HEK293 (cell line): ENCODE data around the gene DCUN1D3.

Experiments
- CTCF ChIA-PET: fragments of 350-600 bp; formaldehyde crosslinking; extraction: SDS; loops from one replicate; lab custom pipeline; 2021; ENCODE audit warnings: antibody characterized with exemption; lab: Yijun Ruan, JAX
- POLR2A ChIA-PET: fragments of 300-600 bp; formaldehyde crosslinking; extraction: SDS; loops from one replicate; lab custom pipeline; 2020; ENCODE audit warnings: antibody characterized with exemption, inconsistent platforms; lab: Yijun Ruan, JAX
- H3K27ac ChIP-seq: fragments of 200-500 bp; sonication (Bioruptor generic); 2 replicates; pipeline ENCODE4 v1.5.1; 2014; ENCODE audit warnings: low read depth, low read length, control low read depth, inconsistent platforms; ENCODE audit errors: extremely low read depth
- H3K36me3 ChIP-seq, 2 experiments: fragments of 200-500 bp in 1 of 2; sonication (Bioruptor generic) in 1 of 2; 1 replicate in 1 of 2; 2 replicates in 1 of 2; pipeline ENCODE4 v1.5.1; 2014 to 2017; ENCODE audit warnings: inconsistent platforms in 2 of 2, low read length in 2 of 2; ENCODE audit not compliant: control insufficient read depth in 2 of 2, insufficient read depth in 1 of 2
- H3K4me1 ChIP-seq: fragments of 200-500 bp; sonication (Bioruptor generic); 2 replicates; pipeline ENCODE4 v1.5.1; 2014; ENCODE audit warnings: mild to moderate bottlenecking, low read length, inconsistent platforms; ENCODE audit not compliant: control insufficient read depth, insufficient read depth
- H3K4me3 ChIP-seq: 2 replicates; pipeline ENCODE4 v1.5.1; 2011; ENCODE audit warnings: low read depth, mild to moderate bottlenecking, control low read depth, low read length, moderate library complexity
- H3K9me3 ChIP-seq: fragments of 200-500 bp; sonication (Bioruptor generic); 2 replicates; pipeline ENCODE4 v1.5.1; 2014; ENCODE audit warnings: low read depth, low read length, inconsistent platforms; ENCODE audit not compliant: control insufficient read depth, insufficient read depth
- CTCF ChIP-seq: fragments of 450-650 bp; formaldehyde crosslinking; IDR thresholded peaks from 2 replicates; pipeline ENCODE4 v1.5.1; 2016; ENCODE audit warnings: missing biosample characterization, missing genetic modification characterization
- FEZF1 ChIP-seq: fragments of 450-650 bp; formaldehyde crosslinking; IDR thresholded peaks from 2 replicates; pipeline ENCODE4 v1.5.1; 2016; ENCODE audit warnings: missing biosample characterization, missing genetic modification characterization
- HOXD13 ChIP-seq: sonication (generic); formaldehyde crosslinking; IDR thresholded peaks from 2 replicates; pipeline ENCODE4 v1.8.0; 2022; ENCODE audit warnings: missing genetic modification reagents, borderline replicate concordance
- PRDM6 ChIP-seq: fragments of 450-650 bp; formaldehyde crosslinking; IDR thresholded peaks from 2 replicates; pipeline ENCODE4 v1.5.1; 2017; ENCODE audit warnings: missing biosample characterization, missing genetic modification characterization
- SP7 ChIP-seq: fragments of 450-650 bp; formaldehyde crosslinking; IDR thresholded peaks from 2 replicates; pipeline ENCODE4 v1.5.1; 2016; ENCODE audit warnings: missing biosample characterization, missing genetic modification characterization
- ZBTB21 ChIP-seq: fragments of 450-650 bp; formaldehyde crosslinking; IDR thresholded peaks from 2 replicates; pipeline ENCODE4 v1.5.1; 2017; ENCODE audit warnings: missing biosample characterization, missing genetic modification characterization
- ZBTB8A ChIP-seq: fragments of 450-650 bp; formaldehyde crosslinking; IDR thresholded peaks from 2 replicates; pipeline ENCODE4 v1.5.1; 2016; ENCODE audit warnings: missing biosample characterization, missing genetic modification characterization
- ZFP41 ChIP-seq: fragments of 450-650 bp; formaldehyde crosslinking; IDR thresholded peaks from 2 replicates; pipeline ENCODE4 v1.5.1; 2016; ENCODE audit warnings: missing biosample characterization, missing genetic modification characterization, borderline replicate concordance
- ZNF10 ChIP-seq: fragments of 450-650 bp; formaldehyde crosslinking; IDR thresholded peaks from 2 replicates; pipeline ENCODE4 v1.5.1; 2017; ENCODE audit warnings: missing biosample characterization, missing genetic modification characterization
- ZNF121 ChIP-seq: fragments of 450-650 bp; formaldehyde crosslinking; IDR thresholded peaks from 2 replicates; pipeline ENCODE4 v1.5.1; 2016; ENCODE audit warnings: missing biosample characterization, missing genetic modification characterization
- ZNF140 ChIP-seq: fragments of 450-650 bp; formaldehyde crosslinking; IDR thresholded peaks from 2 replicates; pipeline ENCODE4 v1.5.1; 2016; ENCODE audit warnings: missing biosample characterization, missing genetic modification characterization
- ZNF169 ChIP-seq: fragments of 450-650 bp; formaldehyde crosslinking; IDR thresholded peaks from 2 replicates; pipeline ENCODE4 v1.5.1; 2016; ENCODE audit warnings: missing biosample characterization, missing genetic modification characterization
- ZNF354C ChIP-seq: fragments of 450-650 bp; formaldehyde crosslinking; IDR thresholded peaks from 2 replicates; pipeline ENCODE4 v1.5.1; 2016; ENCODE audit warnings: missing biosample characterization, missing genetic modification characterization, low read depth, borderline replicate concordance
- ZNF510 ChIP-seq: fragments of 450-650 bp; formaldehyde crosslinking; IDR thresholded peaks from 2 replicates; pipeline ENCODE4 v1.5.1; 2018; ENCODE audit warnings: mild to moderate bottlenecking, missing genetic modification characterization, missing biosample characterization; ENCODE audit not compliant: insufficient replicate concordance
- ZNF626 ChIP-seq: fragments of 450-650 bp; sonication (Bioruptor Pico); formaldehyde crosslinking; IDR thresholded peaks from 2 replicates; pipeline ENCODE4 v1.5.1; 2018; ENCODE audit warnings: missing biosample characterization, missing genetic modification characterization, inconsistent platforms
- ZNF645 ChIP-seq: fragments of 450-650 bp; formaldehyde crosslinking; IDR thresholded peaks from 2 replicates; pipeline ENCODE4; 2016; ENCODE audit warnings: missing biosample characterization, missing genetic modification characterization
- ZNF654 ChIP-seq: fragments of 450-650 bp; formaldehyde crosslinking; IDR thresholded peaks from 2 replicates; pipeline ENCODE4 v1.5.1; 2016; ENCODE audit warnings: low read depth, missing biosample characterization, missing genetic modification characterization
- ZNF670 ChIP-seq: fragments of 450-650 bp; formaldehyde crosslinking; IDR thresholded peaks from 2 replicates; pipeline ENCODE4 v1.5.1; 2016; ENCODE audit warnings: missing biosample characterization, missing genetic modification characterization, low read depth
- ZNF701 ChIP-seq: fragments of 450-650 bp; formaldehyde crosslinking; IDR thresholded peaks from 2 replicates; pipeline ENCODE4 v1.5.1; 2016; ENCODE audit warnings: missing biosample characterization, missing genetic modification characterization
- ZNF768 ChIP-seq: fragments of 450-650 bp; formaldehyde crosslinking; IDR thresholded peaks from 2 replicates; pipeline ENCODE4 v1.5.1; 2018; ENCODE audit warnings: missing biosample characterization, mild to moderate bottlenecking, missing genetic modification characterization
- ZNF792 ChIP-seq: fragments of 450-650 bp; formaldehyde crosslinking; IDR thresholded peaks from 2 replicates; pipeline ENCODE4 v1.5.1; 2016; ENCODE audit warnings: missing biosample characterization, missing genetic modification characterization
- ZSCAN30 ChIP-seq: fragments of 450-650 bp; IDR thresholded peaks from 2 replicates; pipeline ENCODE4 v1.5.1; 2018; ENCODE audit warnings: missing biosample characterization, mild to moderate bottlenecking, missing genetic modification characterization, moderate library complexity
- TF ChIP-seq, protein P1 (sequence below): fragments of 450-650 bp; formaldehyde crosslinking; IDR thresholded peaks from 2 replicates; pipeline ENCODE4 v1.5.1; 2017; ENCODE audit warnings: missing biosample characterization, mild to moderate bottlenecking, missing genetic modification characterization, moderate library complexity
- TF ChIP-seq, protein P2 (sequence below): fragments of 450-650 bp; formaldehyde crosslinking; IDR thresholded peaks from 2 replicates; pipeline ENCODE4 v1.5.1; 2016; ENCODE audit warnings: missing biosample characterization, missing genetic modification characterization
- TF ChIP-seq, protein P3 (sequence below): fragments of 450-650 bp; formaldehyde crosslinking; IDR thresholded peaks from 2 replicates; pipeline ENCODE4 v1.5.1; 2016; ENCODE audit warnings: missing biosample characterization, missing genetic modification characterization
- TF ChIP-seq, protein P4 (sequence below): fragments of 450-650 bp; formaldehyde crosslinking; IDR thresholded peaks from 2 replicates; pipeline ENCODE4 v1.5.1; 2016; ENCODE audit warnings: missing biosample characterization, missing genetic modification characterization

The DCUN1D3 gene

GRCh38 chr16:20849589-20850390 lies 50.4 kb downstream of the DCUN1D3 start:
- no peaks in the 10 kb centered on the region for H3K4me1 ChIP-seq
- H3K9me3 ChIP-seq = no peaks in the 10 kb centered on the region
- H3K27ac ChIP-seq = no peak overlapping the region
- CTCF ChIA-PET = interaction anchor here (0.6 to 5.3 kb wide), 39 partner anchors 9 to 460 kb away, joined by 3 to 44 read pairs (median 4); partner anchors contain the start of genes DCUN1D3 and LYRM1
- no peak overlapping the region for H3K4me3 ChIP-seq
- POLR2A ChIA-PET = interaction anchor here (0.5 kb wide), 1 partner anchor 269 kb away, joined by 3 read pairs; no protein-coding TSS in a partner anchor
- H3K36me3 ChIP-seq = peaks cover 0 to 76% of the 10 kb centered on the region in 2 experiments
- peak; percentile 75 for TF ChIP-seq CTCF (tag by site-specific recombination)
- TF ChIP-seq ZSCAN30 = 0 out of 2 replicates have a peak, but pooled peaks have one; percentile 1
- TF ChIP-seq ZNF169 = no peak
- TF ChIP-seq, protein P1, sequence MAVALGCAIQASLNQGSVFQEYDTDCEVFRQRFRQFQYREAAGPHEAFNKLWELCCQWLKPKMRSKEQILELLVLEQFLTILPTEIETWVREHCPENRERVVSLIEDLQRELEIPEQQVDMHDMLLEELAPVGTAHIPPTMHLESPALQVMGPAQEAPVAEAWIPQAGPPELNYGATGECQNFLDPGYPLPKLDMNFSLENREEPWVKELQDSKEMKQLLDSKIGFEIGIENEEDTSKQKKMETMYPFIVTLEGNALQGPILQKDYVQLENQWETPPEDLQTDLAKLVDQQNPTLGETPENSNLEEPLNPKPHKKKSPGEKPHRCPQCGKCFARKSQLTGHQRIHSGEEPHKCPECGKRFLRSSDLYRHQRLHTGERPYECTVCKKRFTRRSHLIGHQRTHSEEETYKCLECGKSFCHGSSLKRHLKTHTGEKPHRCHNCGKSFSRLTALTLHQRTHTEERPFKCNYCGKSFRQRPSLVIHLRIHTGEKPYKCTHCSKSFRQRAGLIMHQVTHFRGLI (tag by site-specific recombination) = no peak
- no peak for TF ChIP-seq ZBTB8A (tag by site-specific recombination)
- TF ChIP-seq ZNF510 = no peak
- TF ChIP-seq ZNF654 (tag by site-specific recombination) = peak; percentile 96
- no peak for TF ChIP-seq ZNF768
- TF ChIP-seq ZNF121 = no peak
- no peak for TF ChIP-seq ZNF626 (tag by site-specific recombination)
- TF ChIP-seq ZBTB21 (tag by site-specific recombination) = no peak
- TF ChIP-seq ZNF792 = no peak
- no peak for TF ChIP-seq FEZF1 (tag by site-specific recombination)
- TF ChIP-seq, protein P2, sequence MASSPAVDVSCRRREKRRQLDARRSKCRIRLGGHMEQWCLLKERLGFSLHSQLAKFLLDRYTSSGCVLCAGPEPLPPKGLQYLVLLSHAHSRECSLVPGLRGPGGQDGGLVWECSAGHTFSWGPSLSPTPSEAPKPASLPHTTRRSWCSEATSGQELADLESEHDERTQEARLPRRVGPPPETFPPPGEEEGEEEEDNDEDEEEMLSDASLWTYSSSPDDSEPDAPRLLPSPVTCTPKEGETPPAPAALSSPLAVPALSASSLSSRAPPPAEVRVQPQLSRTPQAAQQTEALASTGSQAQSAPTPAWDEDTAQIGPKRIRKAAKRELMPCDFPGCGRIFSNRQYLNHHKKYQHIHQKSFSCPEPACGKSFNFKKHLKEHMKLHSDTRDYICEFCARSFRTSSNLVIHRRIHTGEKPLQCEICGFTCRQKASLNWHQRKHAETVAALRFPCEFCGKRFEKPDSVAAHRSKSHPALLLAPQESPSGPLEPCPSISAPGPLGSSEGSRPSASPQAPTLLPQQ (tag by site-specific recombination) = 0 out of 2 replicates have a peak, but pooled peaks have one; percentile 24
- no peak for TF ChIP-seq ZFP41 (tag by site-specific recombination)
- no peak for TF ChIP-seq ZNF701
- TF ChIP-seq ZNF670 (tag by site-specific recombination) = no peak
- TF ChIP-seq SP7 (tag by site-specific recombination) = no peak
- TF ChIP-seq ZNF140 (tag by site-specific recombination) = no peak
- no peak for TF ChIP-seq ZNF354C
- TF ChIP-seq ZNF645 = no peak
- TF ChIP-seq, protein P3, sequence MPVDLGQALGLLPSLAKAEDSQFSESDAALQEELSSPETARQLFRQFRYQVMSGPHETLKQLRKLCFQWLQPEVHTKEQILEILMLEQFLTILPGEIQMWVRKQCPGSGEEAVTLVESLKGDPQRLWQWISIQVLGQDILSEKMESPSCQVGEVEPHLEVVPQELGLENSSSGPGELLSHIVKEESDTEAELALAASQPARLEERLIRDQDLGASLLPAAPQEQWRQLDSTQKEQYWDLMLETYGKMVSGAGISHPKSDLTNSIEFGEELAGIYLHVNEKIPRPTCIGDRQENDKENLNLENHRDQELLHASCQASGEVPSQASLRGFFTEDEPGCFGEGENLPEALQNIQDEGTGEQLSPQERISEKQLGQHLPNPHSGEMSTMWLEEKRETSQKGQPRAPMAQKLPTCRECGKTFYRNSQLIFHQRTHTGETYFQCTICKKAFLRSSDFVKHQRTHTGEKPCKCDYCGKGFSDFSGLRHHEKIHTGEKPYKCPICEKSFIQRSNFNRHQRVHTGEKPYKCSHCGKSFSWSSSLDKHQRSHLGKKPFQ (tag by site-specific recombination) = no peak
- TF ChIP-seq, protein P4, sequence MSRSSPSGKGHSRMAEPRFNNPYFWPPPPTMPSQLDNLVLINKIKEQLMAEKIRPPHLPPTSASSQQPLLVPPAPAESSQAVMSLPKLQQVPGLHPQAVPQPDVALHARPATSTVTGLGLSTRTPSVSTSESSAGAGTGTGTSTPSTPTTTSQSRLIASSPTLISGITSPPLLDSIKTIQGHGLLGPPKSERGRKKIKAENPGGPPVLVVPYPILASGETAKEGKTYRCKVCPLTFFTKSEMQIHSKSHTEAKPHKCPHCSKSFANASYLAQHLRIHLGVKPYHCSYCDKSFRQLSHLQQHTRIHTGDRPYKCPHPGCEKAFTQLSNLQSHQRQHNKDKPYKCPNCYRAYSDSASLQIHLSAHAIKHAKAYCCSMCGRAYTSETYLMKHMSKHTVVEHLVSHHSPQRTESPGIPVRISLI = no peak
- peak; percentile 59 for TF ChIP-seq PRDM6 (tag by site-specific recombination)
- no peak for TF ChIP-seq HOXD13 (CRISPR knock-in tag)
- TF ChIP-seq ZNF10 = no peak
